MM.1S (cell line): ENCODE results near the gene AP2A1.

Source experiments
- CTCF ChIP-seq: fragments of 300-600 bp; sonication (generic); IDR thresholded peaks from 2 replicates; pipeline ENCODE4 v1.5.1; 2016; ENCODE audit warnings: antibody characterized with exemption, low read length, mixed read lengths
- EZH2 ChIP-seq: fragments of 300-600 bp; sonication (generic); optimal IDR thresholded peaks from 2 replicates; pipeline ENCODE3; 2017; ENCODE audit warnings: low read depth, mild to moderate bottlenecking, antibody characterized with exemption, low read length, mixed read lengths

- TF ChIP-seq CTCF (no peak), EZH2 (no peak)
These were observed 20.9 kb downstream of the AP2A1 start for GRCh38 chr19:49787746-49788145.
